Daoy (cell line): ENCODE results near the gene MCTP1. TPM values are rescaled to one million over a fixed set of nuclear protein-coding genes. Genes with fewer than 3 reads are reported as not detected.

ENCODE experiments used
- DNase-seq: peaks from one replicate; pipeline ENCODE4 v3.0.0-alpha.2; 2015; ENCODE audit warnings: low read depth
- total RNA-seq: library from RNA; depleted of rRNA; stranded (reverse); fragments of >200 nt; shearing (Covaris generic); gene quantifications from 2 replicates; pipeline ENCODE4 v1.2.3, GENCODE V29; 2014; rRNA removed

MCTP1 gene
- 11.3 and 14.3 TPM in 2 replicates for total RNA-seq

DNA sequence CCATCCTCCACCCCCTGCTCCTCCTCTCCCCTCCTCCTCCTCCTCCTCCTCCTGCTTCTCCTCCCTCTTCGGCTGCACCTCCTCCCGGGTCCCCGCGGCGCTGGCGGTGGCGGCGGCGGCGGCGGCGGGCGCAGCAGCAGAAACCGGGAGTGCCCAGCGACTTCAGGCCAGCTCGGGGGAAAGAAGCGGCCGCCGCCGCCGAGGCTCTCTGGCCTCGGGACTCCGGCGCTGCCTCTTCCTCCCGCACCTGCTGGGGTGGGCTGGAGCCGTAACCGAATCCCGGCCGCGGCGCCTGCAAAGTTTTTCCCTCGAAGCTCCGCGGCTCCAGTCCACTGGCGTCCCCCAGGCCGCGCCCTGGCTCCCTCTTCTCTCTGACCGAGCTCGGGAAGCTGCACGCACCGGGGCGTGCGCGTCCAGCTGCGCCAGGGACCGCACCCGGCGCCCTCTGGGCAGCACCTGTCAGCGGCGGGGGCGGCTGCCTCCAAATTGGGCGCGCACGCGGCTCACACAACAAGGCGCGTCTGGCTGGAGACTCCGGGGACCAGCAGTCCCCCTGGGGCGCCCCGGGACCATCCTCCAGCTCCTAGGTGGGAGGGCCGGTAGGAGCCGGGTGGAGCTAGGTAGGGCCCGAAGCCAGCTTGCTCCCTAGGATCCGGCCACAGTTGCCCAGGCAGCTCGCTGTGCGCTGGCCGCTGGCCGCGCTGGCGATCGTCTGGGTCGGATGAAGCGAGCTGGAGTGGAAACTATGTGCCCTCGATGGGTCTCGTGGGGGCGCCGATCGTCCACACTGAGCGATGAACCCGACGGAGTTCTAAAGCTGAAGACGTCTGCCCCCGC is at the start of gene MCTP1:
TSS of gene MCTP1 (minus strand) at position 523 of the 837 bp plus-strand sequence.
- DNase-seq, result peak; percentile 45

DNA sequence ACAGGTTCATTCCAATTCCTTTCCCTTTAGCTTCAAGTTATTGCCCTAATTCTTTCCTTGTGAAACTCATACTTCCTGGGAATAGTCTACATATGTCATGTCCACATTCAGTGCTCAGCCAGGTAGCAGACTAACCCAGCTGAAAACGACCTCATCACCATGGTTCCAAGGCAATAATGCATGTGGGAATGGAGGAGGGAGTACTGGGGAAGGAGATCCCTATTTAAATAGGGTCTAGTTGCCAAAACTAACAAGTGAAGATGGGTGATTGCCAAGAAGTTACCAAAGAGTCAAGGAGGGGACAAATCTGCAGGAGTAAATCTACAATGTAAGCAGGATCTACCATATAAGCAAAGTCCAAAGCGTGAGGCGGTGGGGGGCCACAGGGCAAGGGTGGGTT is 47.3 kb upstream of the MCTP1 start:
- DNase-seq, result no peak

DNA sequence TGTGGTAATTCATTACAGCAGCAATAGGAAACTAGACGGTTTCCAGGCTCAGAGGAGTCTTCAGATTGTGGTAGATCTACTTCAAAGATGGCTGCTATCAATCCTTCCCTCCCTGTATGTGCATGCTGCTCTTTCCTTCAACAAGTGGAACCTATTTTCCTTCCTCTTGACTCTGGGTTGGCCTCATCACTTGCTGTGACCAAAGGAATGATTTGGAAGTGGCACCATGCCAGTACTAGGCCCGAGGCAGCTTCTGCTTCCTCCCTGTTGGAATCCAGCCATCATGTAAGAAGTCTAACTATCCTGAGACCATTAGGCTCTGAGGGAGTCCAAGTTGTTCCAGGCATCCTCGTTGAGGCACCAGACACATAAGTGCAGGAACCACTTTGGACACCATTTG is 46.5 kb upstream of the MCTP1 start:
- DNase-seq, result peak; percentile 12

DNA sequence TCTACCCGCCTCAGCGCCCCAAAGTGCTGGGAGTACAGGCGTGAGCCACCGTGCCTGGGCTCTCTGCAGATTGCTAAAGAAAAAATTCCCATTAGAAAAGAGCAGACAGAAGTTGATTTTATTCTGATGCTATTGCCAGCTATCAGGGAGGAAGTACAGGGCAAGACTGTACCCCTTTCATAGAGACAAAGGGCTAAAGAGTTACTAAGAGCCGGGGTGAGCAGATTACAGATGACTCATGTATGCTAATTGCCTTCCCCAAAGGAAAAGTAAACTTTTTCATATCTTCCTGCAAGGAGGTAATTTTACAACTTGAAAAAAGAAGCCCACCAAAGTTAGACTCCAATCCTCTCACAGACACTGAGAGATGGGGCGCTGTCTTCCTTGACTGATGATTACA is 42.3 kb upstream of the MCTP1 start:
- peak; percentile 24 for DNase-seq

DNA sequence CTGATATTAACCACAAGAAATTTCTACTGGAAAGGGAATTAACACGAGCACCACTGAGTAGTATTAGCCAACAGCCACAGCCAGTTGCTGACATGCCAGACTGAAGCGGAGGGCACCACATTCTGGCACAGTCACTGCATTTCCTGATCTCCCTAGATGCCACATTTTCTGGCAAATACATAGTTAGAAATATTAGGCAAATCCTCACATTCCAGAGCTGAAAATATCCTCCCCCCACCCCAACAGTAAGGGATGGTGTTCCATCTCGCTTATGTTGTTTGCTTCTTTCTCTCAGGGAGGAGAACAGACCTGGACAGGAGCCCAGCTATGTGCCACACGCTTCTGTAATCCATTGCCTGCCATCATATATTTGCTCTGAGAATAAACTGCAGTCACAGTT is 32.8 kb upstream of the MCTP1 start:
- DNase-seq, result no peak

- no peak for DNase-seq
Observed at GRCh38 chr5:95317085-95317484, 32.2 kb upstream of the MCTP1 start.

DNA sequence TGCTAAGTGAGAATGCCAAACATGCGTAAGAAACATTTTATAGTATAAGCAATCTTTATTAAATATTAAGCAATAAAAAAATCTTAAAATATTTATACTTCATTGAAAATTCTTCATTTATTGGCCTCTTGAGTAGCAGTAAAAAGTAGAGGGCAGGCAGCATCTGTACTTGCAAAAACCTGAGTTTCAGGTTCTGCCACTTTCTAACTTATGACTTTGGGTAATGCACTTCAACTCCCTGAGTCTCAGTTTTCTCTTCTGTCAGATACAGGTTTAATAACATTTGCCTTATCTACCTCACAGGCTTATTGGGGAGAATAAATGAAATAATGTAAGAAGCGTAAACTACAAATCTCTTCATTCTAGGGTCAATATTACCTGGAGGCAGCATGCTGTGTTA is 19.8 kb upstream of the MCTP1 start:
- no peak for DNase-seq

- DNase-seq, result no peak
Observed at GRCh38 chr5:95298651-95299050, 13.8 kb upstream of the MCTP1 start.

DNA sequence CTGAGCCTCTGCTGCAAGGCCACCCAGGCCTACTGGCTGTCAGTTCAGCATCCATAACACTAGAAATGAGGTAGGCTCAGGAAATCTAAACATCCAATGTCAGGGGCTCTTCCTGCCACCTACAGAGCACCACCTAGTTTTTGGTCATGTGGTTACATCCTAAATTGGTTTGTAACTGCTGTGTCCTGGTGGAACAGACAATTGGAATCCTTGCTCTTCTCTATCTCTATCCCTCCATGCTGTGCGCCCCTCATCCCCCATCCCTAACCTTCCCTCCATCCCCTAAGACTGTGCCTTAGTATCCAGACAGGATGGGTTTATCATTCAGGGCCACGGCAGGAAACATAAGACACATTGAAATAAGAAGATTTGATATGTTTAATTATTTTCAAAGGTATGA is 11.4 kb upstream of the MCTP1 start:
- no peak for DNase-seq

GRCh38 chr5:95285409-95285755 is 488 bp upstream of the MCTP1 start:
- DNase-seq, result no peak

- peak; percentile 57 for DNase-seq
Observed at GRCh38 chr5:95283761-95284571, 928 bp downstream of the MCTP1 start.

DNA sequence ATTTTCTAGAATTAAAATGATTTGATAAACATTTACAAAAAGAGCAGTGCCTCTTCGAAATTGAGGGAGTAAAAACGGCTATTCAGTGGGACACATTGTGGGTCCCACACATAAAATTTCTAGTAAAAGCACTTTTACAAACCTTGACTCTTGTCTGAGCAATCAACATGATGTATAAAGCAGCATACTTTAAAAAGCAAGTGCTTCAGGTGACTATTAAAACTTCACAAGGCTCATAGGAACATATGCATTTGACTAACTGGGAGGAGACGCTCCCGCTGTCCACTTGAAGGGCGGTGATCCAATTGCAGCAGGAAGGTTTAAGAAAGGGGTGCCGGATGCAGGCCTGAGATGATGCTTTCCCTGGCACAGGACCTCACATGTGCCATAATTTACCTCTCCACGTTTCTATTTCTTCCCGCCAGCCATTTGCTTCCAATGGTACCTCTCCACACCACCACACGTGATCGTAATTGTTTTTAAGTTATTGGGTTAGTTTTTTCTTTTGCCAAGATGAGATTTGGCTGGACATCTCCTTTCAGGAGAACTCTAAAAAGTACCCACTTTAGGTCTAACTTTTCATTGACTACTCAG is 1.8 kb downstream of the MCTP1 start:
- no peak for DNase-seq

DNA sequence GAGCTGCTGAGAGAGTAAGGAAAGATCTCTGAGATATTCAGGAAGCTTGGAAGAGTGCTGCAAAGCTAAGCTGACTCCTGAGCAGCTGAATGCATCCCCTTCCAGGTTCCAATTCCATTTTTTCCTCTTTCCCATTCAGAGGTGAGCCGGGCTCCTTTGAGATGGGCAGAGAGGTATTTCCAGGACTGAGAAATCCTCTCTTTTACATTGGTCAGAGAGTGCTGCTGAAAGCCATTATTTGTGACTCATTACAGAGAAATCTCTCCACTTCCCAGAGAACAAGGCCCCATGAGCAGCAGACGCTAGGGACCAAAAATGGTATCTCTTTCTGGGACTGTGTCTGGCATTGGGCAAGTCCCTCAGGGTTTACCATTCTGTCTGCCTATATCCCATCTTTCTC is 3.7 kb downstream of the MCTP1 start:
- peak; percentile 63 for DNase-seq

- no peak for DNase-seq
Observed at GRCh38 chr5:95280401-95281095, 4.3 kb downstream of the MCTP1 start.

- DNase-seq, result no peak
Observed at GRCh38 chr5:95274011-95274410, 10.9 kb downstream of the MCTP1 start.

GRCh38 chr5:95272316-95272929 is 12.5 kb downstream of the MCTP1 start:
- no peak for DNase-seq

DNA sequence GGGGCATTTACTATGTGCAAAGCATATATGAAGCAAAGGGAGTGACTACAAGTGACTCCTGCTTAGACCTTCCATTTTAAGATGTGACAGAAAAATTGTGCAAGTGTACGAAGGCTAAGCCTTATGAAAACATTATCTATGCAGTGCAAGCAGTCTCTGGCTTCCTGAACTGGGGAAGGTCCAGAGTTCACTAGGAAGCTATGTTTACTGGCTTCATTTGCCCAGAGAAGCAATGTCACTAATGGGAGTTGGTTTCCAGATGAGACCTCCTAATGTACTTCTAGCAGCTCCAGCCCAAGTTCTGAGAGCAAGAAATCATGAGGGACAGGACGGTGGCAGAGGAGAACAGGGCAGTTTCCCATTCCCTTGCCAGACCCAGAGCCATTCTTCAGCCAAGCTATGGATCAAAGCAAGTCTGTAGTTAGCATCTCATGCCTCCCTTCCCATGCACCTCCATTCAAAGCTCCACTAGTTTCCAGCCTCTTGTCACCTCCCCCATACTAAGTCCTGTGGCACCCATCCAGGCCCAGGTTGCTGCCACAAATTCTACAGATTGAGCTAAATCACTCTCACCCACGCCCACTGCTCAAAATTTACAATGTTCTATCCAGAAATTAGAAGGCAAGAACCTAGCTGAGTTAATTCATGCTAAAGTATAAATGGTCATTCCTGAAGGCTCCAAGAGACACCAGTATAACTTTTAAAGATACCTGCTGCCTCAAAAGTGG is 21.8 kb downstream of the MCTP1 start:
- no peak for DNase-seq

DNA sequence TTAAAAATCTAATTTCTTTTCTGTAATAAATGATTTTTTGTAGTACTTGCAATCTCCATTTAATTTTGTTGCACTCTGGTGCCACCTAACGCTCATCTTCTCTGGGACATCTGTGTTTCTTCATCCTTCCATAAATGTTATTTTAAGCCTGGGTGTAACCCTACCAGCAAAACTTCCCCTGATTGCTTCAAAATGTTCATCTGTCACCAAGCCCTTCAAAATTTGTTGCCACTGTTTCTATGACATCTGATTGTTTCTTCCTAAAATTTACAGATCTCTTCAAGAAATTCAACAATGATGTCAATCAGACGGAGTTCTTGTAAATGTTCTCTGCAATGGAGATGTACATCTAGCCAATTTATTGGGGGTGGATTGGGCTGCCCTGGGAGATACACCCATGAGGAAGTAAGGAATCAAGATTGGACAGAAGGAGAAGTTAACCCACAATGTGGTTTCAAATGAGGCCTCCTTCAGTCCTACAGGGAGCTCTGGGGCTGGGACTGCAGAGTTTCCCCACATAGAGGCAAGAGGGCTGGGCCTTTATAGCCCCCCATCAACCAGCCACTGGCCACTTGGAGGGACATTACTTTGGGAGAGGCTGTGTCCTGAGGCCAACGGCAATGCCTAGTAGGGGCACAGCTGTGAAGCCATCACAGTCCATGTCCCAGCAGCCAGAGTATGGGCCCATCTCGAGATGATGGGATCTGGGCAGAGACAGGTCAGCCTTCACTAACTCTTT is 23.3 kb downstream of the MCTP1 start:
- peak; percentile 34 for DNase-seq

GRCh38 chr5:95256991-95257390 is 27.9 kb downstream of the MCTP1 start:
- DNase-seq, result no peak

DNA sequence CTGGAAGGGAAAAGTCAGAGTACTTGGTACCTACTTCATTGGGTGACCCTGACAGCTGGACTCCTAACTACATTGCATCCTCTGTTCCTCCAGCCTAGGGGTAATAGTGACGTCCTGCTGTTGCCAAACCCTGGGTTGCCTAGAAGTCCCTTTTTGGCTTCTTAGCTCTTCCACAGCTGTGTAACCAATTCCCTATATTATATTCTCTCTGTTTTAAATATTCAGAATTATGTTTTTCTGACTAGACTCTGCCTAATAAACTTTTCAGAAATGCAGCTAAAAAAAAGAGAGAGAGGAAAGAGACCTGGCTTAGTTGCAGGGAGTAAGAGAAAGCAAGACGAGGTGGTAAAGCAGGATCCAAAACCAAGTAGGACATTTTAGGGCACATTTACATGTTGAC is 28.4 kb downstream of the MCTP1 start:
- DNase-seq, result no peak
